GM12801 (cell line): ENCODE measurements around the gene COL16A1.

ENCODE experiments used
- CTCF ChIP-seq: IDR thresholded peaks from one replicate; pipeline ENCODE4 v1.5.1; 2011; ENCODE audit warnings: control low read depth; ENCODE audit not compliant: insufficient read length; ENCODE audit errors: extremely low read depth

COL16A1 gene

GRCh38 chr1:31712630-31713029 lies 8.8 kb upstream of the COL16A1 start:
- TF ChIP-seq CTCF = no peak

- TF ChIP-seq CTCF = no peak
Observed at GRCh38 chr1:31712068-31712467, 8.3 kb upstream of the COL16A1 start.

GRCh38 chr1:31708324-31708723 lies 4.5 kb upstream of the COL16A1 start:
- no peak for TF ChIP-seq CTCF

- no peak for TF ChIP-seq CTCF
Observed at GRCh38 chr1:31707711-31708110, 3.9 kb upstream of the COL16A1 start.

- TF ChIP-seq CTCF = no peak
Observed at GRCh38 chr1:31706384-31707058, 2.7 kb upstream of the COL16A1 start.

GRCh38 chr1:31705080-31705866 lies 1.5 kb upstream of the COL16A1 start:
- TF ChIP-seq CTCF = no peak

- TF ChIP-seq CTCF = no peak
Observed at GRCh38 chr1:31704271-31705079, 658 bp upstream of the COL16A1 start.
